Activated CD4-positive, alpha-beta T cell treated with anti-CD3 and anti-CD28 coated beads for 1 hour (primary cell): ENCODE data around the gene AOPEP.

Experiments
- DNase-seq: peaks from one replicate; pipeline ENCODE4 v3.0.0-alpha.2; 2020

The AOPEP gene

GRCh38 chr9:94761481-94761880, 35.0 kb downstream of the AOPEP start:
- no peak for DNase-seq

DNA sequence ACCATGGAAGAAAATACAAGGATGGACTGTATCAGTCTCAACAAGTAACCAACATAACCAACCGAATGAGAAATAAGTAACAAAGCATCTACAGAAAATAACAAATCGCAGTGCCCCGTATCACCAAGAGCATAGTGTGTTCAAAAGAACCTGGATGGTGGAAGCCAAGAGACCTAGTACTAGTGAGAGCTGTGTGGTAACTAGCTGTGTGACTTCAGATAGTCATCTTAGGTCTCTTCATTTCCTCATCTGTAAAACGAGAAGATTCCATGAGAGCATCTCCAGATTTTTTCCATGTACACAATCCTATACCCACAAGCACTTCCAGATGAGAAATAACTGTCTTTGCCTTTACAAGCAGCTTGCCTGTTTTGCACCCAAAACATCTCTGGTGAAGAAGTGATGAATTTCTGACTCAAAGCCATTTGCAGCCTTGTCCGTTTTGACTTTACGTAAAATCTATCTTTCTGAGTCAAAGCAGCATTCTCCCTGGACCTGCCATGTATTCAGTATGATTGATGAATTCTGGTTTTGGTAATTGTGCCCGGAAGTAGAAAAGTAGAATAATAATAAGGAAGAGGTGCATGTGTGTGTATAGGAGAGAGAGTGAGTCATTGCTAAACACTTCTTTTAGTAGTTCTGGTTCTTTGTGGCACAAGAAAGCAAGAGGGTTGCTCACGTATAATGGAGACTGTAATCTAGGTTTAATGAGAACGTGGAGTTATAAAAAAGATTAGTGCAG, 41.0 kb downstream of the AOPEP start:
- DNase-seq = no peak

GRCh38 chr9:94768766-94769165, 42.3 kb downstream of the AOPEP start:
- no peak for DNase-seq

DNA sequence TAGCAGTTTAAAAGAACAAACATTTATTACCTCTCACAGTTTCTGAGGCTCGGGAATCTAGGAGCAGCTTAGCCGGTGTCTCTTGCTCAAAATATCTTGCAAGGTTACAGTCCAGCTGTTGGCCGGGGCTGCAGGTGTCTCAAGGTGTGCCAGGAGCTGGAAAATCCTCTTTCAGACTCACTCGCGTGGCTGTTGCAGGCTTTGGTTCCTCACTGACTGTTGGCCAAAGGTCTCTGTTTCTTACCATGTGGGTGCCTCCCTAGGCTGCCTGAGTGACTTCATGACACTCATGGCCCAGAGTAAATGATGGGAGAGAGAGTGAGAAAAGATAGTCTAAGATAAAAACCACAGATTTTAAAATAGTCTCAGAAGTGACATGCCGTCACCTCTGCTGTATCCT, 43.8 kb downstream of the AOPEP start:
- DNase-seq = no peak

- no peak for DNase-seq
Observed at GRCh38 chr9:94771096-94771495, 44.6 kb downstream of the AOPEP start.

DNA sequence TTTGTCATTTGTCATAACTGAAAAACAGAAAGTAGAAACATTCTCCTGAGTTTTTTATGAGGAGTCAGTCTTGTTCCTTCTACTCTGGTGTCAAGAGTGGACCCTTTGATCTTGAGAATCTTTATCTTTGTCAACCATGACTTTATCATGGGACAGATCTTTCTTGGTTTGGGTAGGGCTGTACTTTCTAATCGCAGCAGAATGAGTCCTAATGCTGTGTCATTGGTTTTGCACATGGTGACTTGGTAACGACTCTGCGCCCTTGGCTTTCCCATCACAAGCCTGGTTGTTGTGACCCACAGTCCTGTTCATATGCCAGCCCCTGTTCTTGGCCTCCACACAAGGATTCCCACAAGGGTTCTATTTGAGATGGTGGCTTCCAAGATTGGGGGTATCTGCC, 45.6 kb downstream of the AOPEP start:
- no peak for DNase-seq

GRCh38 chr9:94772639-94773303, 46.3 kb downstream of the AOPEP start:
- DNase-seq = no peak

DNA sequence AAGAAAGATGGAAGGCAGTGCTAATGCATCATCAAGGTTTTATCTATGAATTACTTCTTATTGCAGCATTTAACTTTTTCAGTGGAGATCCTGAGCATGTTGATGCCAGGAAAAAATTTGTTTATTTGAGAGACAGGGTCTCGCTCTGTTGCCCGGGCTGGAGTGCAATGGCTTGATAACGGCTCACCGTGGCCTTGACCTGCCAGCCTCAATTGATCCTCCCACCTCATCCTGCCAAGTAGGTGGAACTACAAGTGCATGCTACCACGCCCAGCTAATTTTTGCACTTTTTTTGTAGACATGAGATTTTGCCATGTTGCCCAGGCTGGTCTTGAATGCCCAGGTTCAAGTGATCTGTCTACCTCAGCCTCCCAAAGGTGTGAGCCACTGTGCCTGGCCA, 47.2 kb downstream of the AOPEP start:
- no peak for DNase-seq

GRCh38 chr9:94778013-94778412, 51.5 kb downstream of the AOPEP start:
- no peak for DNase-seq

GRCh38 chr9:94779031-94779430, 52.5 kb downstream of the AOPEP start:
- no peak for DNase-seq

- DNase-seq = no peak
Observed at GRCh38 chr9:94779693-94780290, 53.3 kb downstream of the AOPEP start.

GRCh38 chr9:94780516-94780950, 54.0 kb downstream of the AOPEP start:
- DNase-seq = no peak

- DNase-seq = no peak
Observed at GRCh38 chr9:94782355-94783101, 56.0 kb downstream of the AOPEP start.

GRCh38 chr9:94783102-94783682, 56.7 kb downstream of the AOPEP start:
- no peak for DNase-seq

- DNase-seq = no peak
Observed at GRCh38 chr9:94783928-94784327, 57.4 kb downstream of the AOPEP start.

GRCh38 chr9:94785215-94786169, 59.0 kb downstream of the AOPEP start:
- no peak for DNase-seq

GRCh38 chr9:94786586-94786985, 60.1 kb downstream of the AOPEP start:
- DNase-seq = no peak

DNA sequence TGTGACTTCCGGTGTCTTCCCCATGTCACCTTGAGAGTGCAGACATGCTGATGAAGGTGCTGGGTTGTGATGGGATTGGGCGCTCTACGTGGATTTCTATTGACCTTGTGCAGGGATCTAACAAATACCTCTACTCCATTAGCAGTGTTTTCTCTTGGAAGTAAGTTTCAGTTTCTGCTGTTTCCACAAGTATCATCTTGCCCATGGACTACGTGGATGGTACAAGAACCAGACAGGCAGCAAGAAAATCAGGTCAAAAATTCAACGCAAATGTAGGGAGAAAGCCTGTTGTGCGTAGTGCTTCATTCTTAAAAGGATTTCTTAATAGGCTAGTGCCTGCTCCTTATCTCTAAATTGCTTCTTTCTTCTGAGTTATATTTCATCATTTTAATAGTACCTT, 60.8 kb downstream of the AOPEP start:
- DNase-seq = no peak

DNA sequence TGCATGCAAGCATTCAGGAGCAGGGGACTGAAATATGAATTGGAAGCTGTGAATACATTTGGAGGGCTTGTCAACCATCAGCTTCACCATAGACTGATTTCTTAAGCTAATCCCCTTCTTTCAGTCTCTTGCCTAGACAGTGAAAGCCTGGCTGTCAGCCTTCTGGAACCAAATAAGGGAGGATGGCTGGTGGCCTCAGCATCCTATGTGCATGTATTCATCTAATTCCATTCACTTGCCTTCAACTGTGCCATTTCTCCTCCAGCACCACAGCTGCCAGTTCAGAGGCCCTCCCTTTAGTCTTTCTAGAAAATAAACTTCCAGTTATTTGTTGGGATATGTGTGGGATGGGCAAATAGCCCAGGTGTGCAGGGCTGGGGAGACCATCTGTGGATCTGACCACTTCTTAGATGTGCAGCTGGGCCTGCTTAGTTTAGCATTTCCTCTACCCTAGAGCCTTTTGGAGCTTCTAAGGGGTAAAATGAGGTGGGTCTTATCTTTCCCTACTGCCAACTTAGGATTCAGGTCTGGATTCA, 62.1 kb downstream of the AOPEP start:
- no peak for DNase-seq

DNA sequence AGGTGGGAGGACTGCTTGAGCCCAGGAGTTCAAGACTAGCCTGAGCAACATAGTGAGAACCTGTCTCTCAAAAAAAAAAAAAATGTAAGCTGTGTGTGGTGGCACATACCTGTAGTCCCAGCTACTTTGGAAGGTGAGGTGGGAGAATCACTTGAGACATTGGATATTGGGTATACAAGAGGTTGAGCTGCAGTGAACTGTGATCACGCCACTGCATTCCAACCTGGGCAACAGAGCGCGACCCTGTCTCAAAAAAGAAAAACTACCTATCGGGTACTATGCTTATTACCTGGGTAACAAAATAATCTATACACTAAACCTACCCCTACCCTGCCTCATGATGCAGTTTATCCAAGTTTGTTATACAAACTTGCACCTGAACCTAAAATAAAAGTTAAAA, 64.9 kb downstream of the AOPEP start:
- DNase-seq = no peak

DNA sequence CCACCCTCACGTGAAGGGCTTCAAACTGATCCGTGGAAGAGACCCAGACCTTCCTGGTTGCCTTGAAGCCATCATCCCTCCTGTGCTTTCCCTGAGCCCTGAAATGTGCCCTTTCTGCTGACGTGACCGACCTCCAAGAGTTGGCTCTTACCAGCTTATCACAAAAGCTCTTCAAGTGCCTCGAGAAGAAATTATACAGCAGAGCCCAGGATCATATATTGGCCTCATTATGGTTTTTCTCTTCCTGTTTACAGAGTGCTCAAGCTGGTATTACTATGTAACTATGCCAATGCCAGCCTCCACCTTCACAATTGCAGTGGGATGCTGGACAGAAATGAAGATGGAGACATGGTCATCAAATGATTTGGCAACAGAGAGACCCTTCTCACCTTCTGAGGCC, 66.0 kb downstream of the AOPEP start:
- DNase-seq = no peak
